Fibroblast of skin of right biceps (primary cell): Measurements from ENCODE around the gene ELFN1.

ENCODE experiments used
- DNase-seq: peaks from one replicate; pipeline ENCODE4 v3.0.0-alpha.2; 2013

Gene ELFN1

DNA sequence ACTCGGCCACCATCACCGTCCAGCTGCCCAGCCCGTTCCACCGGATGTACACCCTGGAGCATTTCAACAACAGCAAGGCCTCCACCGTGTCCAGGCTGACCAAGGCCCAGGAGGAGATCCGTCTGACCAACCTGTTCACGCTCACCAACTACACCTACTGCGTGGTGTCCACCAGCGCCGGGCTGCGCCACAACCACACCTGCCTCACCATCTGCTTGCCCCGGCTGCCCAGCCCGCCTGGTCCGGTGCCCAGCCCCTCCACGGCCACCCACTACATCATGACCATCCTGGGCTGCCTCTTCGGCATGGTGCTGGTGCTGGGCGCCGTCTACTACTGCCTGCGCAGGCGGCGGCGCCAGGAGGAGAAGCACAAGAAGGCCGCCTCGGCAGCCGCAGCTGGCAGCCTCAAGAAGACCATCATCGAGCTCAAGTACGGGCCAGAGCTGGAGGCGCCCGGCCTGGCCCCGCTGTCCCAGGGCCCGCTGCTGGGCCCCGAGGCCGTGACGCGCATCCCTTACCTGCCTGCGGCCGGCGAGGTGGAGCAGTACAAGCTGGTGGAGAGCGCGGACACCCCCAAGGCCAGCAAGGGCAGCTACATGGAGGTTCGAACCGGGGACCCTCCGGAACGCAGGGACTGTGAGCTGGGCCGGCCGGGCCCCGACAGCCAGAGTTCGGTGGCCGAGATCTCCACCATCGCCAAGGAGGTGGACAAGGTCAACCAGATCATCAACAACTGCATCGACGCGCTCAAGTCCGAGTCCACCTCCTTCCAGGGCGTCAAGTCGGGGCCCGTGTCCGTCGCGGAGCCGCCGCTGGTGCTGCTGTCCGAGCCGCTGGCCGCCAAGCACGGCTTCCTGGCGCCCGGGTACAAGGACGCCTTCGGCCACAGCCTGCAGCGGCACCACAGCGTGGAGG lies 75.8 kb downstream of the ELFN1 start:
- DNase-seq: no peak

DNA sequence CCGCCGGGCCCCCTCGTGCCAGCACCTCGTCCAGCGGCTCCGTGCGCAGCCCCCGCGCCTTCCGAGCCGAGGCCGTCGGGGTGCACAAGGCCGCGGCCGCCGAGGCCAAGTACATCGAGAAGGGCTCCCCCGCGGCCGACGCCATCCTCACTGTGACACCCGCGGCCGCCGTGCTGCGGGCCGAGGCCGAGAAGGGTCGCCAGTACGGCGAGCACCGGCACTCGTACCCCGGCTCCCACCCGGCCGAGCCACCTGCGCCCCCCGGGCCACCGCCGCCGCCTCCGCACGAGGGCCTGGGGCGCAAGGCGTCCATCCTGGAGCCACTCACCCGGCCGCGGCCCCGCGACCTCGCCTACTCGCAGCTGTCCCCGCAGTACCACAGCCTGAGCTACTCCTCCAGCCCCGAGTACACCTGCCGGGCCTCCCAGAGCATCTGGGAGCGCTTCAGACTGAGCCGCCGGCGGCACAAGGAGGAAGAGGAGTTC lies 76.5 kb downstream of the ELFN1 start:
- no peak for DNase-seq

DNA sequence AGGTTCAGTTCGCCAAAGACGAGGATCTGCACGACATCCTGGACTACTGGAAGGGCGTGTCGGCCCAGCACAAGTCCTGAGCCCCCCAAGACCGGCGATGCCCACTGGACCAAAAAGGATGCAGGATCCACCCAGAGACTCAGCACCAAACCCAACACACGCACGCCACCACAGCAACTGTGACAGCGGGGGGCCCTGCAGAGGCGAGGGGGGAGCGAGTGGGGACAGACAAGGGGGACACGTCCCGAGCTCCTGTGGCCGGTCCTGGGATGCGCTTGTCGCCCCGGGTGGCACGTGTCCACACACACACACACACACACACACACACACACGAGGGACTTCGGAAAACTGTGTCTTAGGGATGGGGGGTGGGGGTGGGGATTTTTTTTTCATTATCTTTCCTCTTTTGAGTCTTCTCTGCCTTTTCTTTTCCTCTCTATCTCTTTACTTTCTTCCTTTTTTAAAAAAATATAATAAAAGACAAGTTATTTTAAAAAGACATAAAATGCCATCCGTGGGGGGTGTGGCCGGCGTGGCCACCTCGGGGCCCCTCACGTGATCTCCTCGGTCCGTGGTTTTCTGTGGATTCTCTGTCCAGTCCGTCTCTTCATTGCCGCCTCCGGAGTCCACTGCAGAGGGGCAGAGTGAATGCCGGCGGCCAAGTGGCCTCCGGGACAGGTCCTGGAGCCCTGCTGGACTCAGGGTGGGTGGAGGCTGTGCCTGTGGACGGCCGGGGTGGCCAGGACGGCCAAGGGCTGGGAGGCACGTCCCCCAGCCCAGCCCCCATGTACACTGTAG lies 77.1 kb downstream of the ELFN1 start:
- no peak for DNase-seq

GRCh38 chr7:1748076-1748838 lies 78.2 kb downstream of the ELFN1 start:
- DNase-seq: no peak

- no peak for DNase-seq
These were observed 78.7 kb downstream of the ELFN1 start for GRCh38 chr7:1748839-1749173.

DNA sequence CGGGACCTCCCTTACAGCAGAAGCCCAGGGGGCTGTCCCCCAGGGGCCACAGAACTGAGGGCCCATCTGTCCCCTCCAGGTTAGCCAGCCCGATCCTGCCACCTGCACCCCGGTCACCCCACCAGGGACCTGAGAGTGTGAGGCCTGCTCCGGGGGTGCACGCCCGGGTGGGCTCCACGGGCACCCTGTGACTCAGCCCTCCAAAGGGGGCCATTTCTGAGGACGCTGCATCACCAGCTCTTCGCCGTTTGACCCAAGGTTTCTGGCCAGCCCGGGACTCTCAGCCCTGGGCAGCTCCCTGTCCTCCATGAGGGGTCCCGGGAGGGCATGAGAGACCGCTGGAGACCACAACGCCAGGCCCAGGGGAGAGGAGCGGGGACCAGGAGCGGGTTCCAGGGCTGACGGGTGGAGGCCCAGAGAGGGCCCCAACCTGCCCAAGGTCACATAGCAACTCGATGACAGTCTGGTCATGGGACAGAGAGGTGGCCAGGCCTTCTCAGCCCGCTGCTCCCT lies 79.3 kb downstream of the ELFN1 start:
- no peak for DNase-seq

GRCh38 chr7:1749864-1750466 lies 79.9 kb downstream of the ELFN1 start:
- no peak for DNase-seq

DNA sequence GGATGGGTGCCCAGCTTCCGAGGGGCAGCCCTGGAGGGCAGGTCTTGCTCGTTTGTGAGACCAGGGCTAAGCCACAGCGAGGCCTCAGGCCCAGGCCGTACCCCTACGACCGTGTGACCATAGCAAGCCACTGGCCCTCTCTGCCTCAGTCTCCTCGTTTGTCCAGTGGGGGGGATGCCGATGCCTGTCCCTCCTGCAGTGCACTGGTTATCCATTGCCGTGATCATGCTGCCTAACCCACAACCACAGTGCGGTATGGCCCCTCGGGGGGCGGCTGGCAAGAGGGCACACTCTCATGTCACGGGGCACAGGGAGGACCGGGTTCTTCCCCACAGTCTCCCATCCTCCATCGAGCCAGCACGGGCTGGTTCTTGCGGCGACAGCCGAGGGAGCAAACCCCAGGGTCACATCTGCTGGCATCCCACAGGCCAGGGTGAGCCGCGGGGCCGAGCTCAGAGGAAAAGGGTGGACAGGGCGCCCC lies 80.5 kb downstream of the ELFN1 start:
- DNase-seq: no peak

GRCh38 chr7:1752111-1752510 lies 82.0 kb downstream of the ELFN1 start:
- no peak for DNase-seq

- DNase-seq: no peak
These were observed 82.9 kb downstream of the ELFN1 start for GRCh38 chr7:1752771-1753563.

GRCh38 chr7:1753564-1753867 lies 83.4 kb downstream of the ELFN1 start:
- DNase-seq: no peak

GRCh38 chr7:1754345-1754908 lies 84.3 kb downstream of the ELFN1 start:
- no peak for DNase-seq

- no peak for DNase-seq
These were observed 85.9 kb downstream of the ELFN1 start for GRCh38 chr7:1755783-1756625.

DNA sequence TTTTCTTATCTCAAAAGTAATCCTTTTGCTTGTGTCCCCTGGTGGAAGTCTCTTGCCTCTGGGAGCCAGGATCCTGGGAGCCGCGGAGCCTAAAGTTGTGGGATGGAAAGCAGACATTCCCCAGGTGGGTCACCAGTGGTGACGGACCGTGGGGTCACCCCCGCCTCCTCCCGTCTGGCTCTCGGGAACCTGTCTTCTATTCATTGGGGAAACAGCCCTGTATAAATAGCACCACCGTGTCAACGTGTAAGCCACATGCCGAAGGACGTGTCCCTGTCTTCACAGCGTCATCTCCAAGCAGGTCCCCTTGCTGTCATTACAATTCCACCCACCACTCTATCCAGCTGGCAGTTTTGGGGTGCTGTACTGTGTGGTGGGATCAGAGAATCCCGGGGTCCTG lies 87.5 kb downstream of the ELFN1 start:
- DNase-seq: no peak

DNA sequence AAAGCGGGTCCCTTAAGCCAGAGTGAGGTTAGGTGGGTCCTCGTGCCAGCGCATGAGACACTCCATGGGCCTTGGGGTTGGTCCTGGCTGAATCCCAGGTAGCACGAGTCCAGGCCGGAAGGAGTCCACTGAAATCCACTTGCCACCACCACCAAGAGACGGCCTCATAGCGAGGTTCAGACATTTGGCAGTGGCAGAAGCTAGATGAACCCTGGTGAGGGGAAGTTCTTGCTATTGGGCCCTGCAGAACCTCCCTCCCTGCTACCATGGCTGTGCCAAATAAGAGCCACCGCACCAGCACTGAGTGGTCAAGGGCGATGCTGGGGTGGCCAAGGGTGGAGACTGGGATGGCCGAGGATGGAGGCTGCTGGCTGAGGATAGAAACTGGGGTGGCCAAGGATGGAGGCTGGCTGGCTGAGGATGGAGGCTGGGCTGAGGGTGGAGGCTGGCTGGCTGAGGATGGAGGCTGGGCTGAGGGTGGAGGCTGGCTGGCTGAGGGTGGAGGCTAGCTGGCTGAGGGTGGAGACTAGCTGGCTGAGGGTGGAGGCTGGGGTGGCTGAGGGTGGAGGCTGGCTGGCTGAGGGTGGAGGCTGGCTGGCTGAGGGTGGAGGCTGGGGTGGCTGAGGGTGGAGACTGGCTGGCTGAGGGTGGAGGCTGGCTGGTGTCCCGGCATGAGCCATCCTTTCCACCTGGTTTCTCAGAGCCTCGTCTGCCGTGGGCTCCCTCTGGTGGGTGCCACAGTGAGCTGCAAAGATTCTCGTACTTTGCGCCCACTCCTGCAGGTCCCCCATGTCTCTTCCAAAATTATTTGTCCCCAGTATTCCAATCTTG lies 88.2 kb downstream of the ELFN1 start:
- peak; percentile 50 for DNase-seq

DNA sequence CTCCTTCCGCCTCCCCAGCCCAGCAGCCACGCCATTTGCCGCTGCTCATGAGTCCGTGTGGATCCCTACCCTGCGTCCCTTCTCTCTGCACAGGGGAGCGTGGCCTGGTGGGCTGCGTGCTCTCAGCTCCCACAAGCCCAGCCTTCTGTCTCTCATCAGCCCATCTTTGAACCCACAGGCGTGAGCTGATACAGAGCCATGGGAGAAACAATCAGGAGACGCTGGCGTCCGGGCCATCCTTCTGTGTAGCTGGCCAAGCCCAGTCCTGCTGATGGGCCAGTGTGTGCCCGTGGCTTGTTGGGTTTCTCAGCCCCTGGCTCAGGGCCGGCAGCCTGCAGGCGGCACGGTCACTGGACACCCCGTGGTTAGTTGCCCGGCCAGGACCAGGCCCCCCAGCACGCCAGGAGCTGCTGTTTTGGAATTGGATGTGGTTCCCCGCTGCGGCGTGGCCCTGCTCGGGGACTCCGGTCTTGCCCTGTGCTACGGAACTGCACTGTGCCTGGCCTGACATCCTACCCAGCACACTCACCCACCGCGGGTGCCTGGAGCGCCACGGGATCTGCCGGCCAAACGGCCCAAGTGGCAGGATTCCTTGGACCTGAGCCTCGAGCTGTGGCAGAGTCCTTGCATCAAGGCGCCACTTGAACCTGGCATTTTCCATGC lies 88.9 kb downstream of the ELFN1 start:
- no peak for DNase-seq

- DNase-seq: no peak
These were observed 91.0 kb downstream of the ELFN1 start for GRCh38 chr7:1761097-1761496.

- no peak for DNase-seq
These were observed 91.7 kb downstream of the ELFN1 start for GRCh38 chr7:1761774-1762173.
